Lower lobe of right lung (tissue), 2 donors: ENCODE data around the gene SIPA1. TPM values are rescaled to one million over a fixed set of nuclear protein-coding genes. Genes with fewer than 3 reads are reported as not detected.

Source experiments
- ATAC-seq, 2 donors: fragments of 200-7000 bp; cut with Tn5 transposase; one replicate each; pipeline ENCODE4 v1.9.1; 2020 to 2022; ENCODE audit warnings: mild to moderate bottlenecking in 2 of 2, moderate library complexity in 2 of 2
- DNase-seq: peaks from one replicate; pipeline ENCODE4 v3.0.0-alpha.2; 2020
- H3K27ac ChIP-seq: fragments of 200-600 bp; one replicate; pipeline ENCODE4 v1.8.0; 2022
- H3K27me3 ChIP-seq: fragments of 200-600 bp; one replicate; pipeline ENCODE4 v1.8.0; 2022; ENCODE audit warnings: low read depth
- H3K36me3 ChIP-seq: fragments of 200-600 bp; one replicate; pipeline ENCODE4 v1.8.0; 2022; ENCODE audit warnings: mild to moderate bottlenecking
- H3K4me1 ChIP-seq: fragments of 200-600 bp; one replicate; pipeline ENCODE4 v1.8.0; 2022
- H3K4me3 ChIP-seq: fragments of 200-600 bp; one replicate; pipeline ENCODE4 v1.8.0; 2022; ENCODE audit warnings: mild to moderate bottlenecking
- H3K9me3 ChIP-seq: fragments of 200-600 bp; one replicate; pipeline ENCODE4 v1.8.0; 2022
- intact Hi-C: fragments of 100-400 bp; cut with DNase I; formaldehyde crosslinking; loops from one replicate; pipeline ENCODE4 v1.11.0; 2022
- total RNA-seq: library from RNA; stranded (reverse); fragmentation: NEBNext Ultra II Directional; extraction: Animal tissue kit (Norgen Biotek cat#: 25700); gene quantifications from one replicate; pipeline ENCODE4 v1.2.1, GENCODE V29; 2021
- TF ChIP-seq, protein P1 (sequence below): fragments of 200-600 bp; IDR thresholded peaks from one replicate; pipeline ENCODE4 v1.8.0; 2022; ENCODE audit warnings: antibody characterized with exemption, mild to moderate bottlenecking
- donor health status: DM: no; HTN: yes; CAD: no; lungs with severe emphysema.

Gene SIPA1
- total RNA-seq, 1 donor from 2014 or later, result 102 TPM

DNA sequence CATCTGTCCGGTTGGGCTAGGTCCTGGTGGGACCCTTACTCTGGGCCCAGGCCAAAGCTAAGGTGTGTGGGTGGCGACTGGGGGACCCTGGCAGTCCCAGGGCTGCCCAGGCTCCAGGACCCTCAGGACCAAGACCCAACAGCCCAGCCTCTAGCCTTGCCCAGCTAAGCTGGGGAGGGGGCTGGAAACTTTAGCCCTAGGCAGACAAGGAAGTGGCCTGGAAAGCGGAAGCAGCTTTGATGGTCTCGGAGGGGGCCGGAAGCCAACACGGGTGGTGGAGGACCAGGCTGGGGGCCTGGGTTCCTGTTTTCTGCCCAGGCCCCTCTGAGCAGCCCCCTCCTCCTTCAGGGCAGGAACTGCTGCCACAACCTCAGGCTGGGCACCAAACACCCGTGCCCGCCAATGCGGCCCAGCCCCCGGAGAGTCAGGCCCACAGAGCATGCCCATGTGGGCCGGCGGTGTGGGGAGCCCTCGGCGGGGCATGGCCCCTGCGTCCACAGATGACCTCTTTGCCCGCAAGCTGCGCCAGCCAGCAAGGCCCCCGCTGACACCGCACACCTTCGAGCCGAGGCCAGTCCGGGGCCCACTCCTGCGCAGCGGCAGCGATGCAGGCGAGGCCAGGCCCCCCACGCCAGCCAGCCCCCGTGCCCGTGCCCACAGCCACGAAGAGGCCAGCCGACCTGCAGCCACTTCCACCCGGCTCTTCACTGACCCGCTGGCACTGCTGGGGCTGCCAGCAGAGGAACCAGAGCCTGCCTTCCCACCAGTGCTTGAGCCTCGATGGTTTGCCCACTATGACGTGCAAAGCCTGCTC lies 2.8 kb downstream of the SIPA1 start:
- ATAC-seq (peak; percentile 2 to 51), DNase-seq (peak; percentile 86)
- peak overlapping the region; percentile 95 for H3K4me3 ChIP-seq
- intact Hi-C loops, result no loop called here
- no peaks in the 10 kb centered on the region for H3K27me3 ChIP-seq
- no peaks in the 10 kb centered on the region for H3K9me3 ChIP-seq
- TF ChIP-seq, protein P1, sequence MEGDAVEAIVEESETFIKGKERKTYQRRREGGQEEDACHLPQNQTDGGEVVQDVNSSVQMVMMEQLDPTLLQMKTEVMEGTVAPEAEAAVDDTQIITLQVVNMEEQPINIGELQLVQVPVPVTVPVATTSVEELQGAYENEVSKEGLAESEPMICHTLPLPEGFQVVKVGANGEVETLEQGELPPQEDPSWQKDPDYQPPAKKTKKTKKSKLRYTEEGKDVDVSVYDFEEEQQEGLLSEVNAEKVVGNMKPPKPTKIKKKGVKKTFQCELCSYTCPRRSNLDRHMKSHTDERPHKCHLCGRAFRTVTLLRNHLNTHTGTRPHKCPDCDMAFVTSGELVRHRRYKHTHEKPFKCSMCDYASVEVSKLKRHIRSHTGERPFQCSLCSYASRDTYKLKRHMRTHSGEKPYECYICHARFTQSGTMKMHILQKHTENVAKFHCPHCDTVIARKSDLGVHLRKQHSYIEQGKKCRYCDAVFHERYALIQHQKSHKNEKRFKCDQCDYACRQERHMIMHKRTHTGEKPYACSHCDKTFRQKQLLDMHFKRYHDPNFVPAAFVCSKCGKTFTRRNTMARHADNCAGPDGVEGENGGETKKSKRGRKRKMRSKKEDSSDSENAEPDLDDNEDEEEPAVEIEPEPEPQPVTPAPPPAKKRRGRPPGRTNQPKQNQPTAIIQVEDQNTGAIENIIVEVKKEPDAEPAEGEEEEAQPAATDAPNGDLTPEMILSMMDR, result no peak
- peaks cover 47% of the 10 kb centered on the region for H3K36me3 ChIP-seq
- H3K4me1 ChIP-seq, result peaks cover 63% of the 10 kb centered on the region
- H3K27ac ChIP-seq, result peak overlapping the region; percentile 93

DNA sequence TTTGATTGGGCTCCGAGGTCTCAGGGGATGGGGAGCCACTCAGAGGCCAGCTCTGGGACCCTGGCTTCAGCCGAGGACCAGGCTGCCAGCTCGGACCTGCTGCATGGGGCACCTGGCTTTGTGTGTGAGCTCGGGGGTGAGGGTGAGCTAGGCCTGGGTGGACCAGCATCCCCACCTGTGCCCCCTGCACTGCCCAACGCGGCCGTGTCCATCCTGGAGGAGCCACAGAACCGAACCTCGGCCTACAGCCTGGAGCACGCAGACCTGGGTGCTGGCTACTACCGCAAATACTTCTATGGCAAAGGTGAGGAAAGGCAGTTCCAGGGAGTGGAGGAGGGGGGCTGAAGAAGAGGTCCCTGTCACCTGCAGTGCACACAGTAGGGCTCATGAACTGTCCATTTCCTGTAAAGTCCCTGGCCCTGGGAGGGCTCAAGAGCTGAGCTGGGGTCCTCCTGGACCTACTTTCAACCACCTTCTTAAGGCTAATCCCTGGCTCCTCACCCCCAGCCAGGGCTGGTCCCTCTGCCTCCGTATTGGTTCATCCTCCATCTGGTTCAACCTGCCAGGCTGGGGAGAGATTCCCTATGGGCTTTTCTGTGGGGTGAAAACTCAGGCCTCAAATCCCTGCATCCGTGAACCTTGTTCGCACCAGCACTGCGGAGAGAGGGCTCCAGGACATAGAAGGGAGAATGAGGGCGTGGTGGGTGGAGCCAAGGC lies 3.6 kb downstream of the SIPA1 start:
- no peaks in the 10 kb centered on the region for H3K9me3 ChIP-seq
- peaks cover 47% of the 10 kb centered on the region for H3K36me3 ChIP-seq
- DNase-seq (no peak), ATAC-seq (no peak)
- H3K4me1 ChIP-seq, result peaks cover 63% of the 10 kb centered on the region
- intact Hi-C loops, result no loop called here
- H3K27ac ChIP-seq, result peak overlapping the region; percentile 93
- TF ChIP-seq, protein P1, result no peak
- H3K4me3 ChIP-seq, result peak overlapping the region; percentile 95
- H3K27me3 ChIP-seq, result no peaks in the 10 kb centered on the region

- ATAC-seq (no peak), DNase-seq (peak; percentile 55)
- TF ChIP-seq, protein P1, result no peak
- Histone ChIP-seq H3K4me1 (peaks cover 59% of the 10 kb centered on the region), H3K27ac (peak overlapping the region; percentile 93), H3K4me3 (peak overlapping the region; percentile 95), H3K27me3 (no peaks in the 10 kb centered on the region), H3K9me3 (no peaks in the 10 kb centered on the region), H3K36me3 (peaks cover 45% of the 10 kb centered on the region)
- intact Hi-C loops, result no loop called here
These were observed 4.2 kb downstream of the SIPA1 start for GRCh38 chr11:65642014-65642671.

DNA sequence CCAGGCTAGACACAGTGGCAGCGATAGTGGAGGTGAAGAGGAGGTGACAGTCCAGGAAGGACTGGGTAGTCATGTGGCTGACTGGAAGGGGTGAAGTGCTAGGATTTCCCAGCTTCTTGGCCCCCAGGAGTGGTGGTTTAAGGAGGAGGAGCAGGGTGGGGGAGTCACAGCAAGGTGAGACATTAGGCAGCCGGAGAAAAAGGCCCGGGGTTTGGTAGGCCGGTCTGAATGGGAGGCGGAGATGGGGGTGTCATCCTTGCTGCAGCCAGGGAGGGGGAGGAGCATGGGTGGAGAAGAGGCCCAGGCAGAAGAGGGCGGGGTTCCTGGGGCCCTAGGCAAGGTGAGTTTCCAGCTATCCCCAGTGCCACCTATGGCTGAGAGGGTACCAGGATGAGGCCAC lies 6.1 kb downstream of the SIPA1 start:
- intact Hi-C loops, result no loop called here

DNA sequence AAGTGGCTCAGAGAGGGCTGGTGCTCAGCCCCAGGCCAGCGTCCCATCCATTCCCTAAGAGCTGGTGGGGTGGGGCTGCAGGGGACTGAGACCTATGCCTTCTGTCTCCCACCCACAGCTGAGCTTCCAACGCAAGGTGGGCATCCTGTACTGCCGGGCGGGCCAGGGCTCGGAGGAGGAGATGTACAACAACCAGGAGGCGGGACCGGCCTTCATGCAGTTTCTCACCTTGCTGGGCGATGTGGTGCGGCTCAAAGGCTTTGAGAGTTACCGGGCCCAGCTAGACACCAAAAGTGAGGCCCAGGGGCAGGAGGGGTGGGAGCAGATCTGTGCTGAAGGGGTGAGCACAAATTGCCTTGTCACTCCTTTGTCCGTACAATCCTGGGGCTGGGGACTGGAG lies 6.9 kb downstream of the SIPA1 start:
- Histone ChIP-seq H3K27me3 (no peaks in the 10 kb centered on the region), H3K9me3 (no peaks in the 10 kb centered on the region), H3K4me1 (peaks cover 46% of the 10 kb centered on the region), H3K36me3 (peaks cover 67% of the 10 kb centered on the region), H3K27ac (no peak overlapping the region), H3K4me3 (no peak overlapping the region)
- TF ChIP-seq, protein P1, result no peak
- no peak for ATAC-seq
- intact Hi-C loops, result no loop called here
- no peak for DNase-seq

More for the DNA sequence above, 6.1 kb downstream of the SIPA1 start:
- Histone ChIP-seq H3K4me1 (peaks cover 52% of the 10 kb centered on the region), H3K4me3 (no peak overlapping the region), H3K9me3 (no peaks in the 10 kb centered on the region), H3K27me3 (no peaks in the 10 kb centered on the region), H3K36me3 (peaks cover 58% of the 10 kb centered on the region), H3K27ac (no peak overlapping the region)
- DNase-seq (no peak), ATAC-seq (no peak)
- TF ChIP-seq, protein P1, result no peak
